K562 (cell line): ENCODE measurements around the gene MRPL42. TPM values are rescaled to one million over a fixed set of nuclear protein-coding genes. Genes with fewer than 3 reads are reported as not detected.
A peak's percentile ranks its signal among the peaks of the same experiment; 100 is the strongest.

Experiments
- ATAC-seq: fragments of 200-7000 bp; cut with Tn5 transposase; 3 replicates; pipeline ENCODE4 v1.9.1; 2020; ENCODE audit warnings: moderate library complexity
- BruUV-seq: library from RNA; stranded (reverse); fragments of 400-500 nt; replicated peaks from 2 replicates; lab custom pipeline; 2021; lab: Mats Ljungman, UMichigan
- CTCF ChIA-PET: fragments of 300-600 bp; formaldehyde crosslinking; extraction: SDS; loops from one replicate; lab custom pipeline; 2021; ENCODE audit warnings: low intra/inter-chr PET ratio; lab: Yijun Ruan, JAX
- POLR2A ChIA-PET: fragments of 300-600, 350-650 bp; sonication (Branson Sonifier 250); formaldehyde crosslinking; extraction: SDS; loops from one replicate; lab custom pipeline; 2021; ENCODE audit warnings: antibody characterized with exemption, inconsistent platforms; lab: Yijun Ruan, JAX
- DNase-seq, 4 experiments: peaks; one replicate each; pipeline versions ENCODE4 v3.0.0 to v3.0.0-alpha.2; 2011 to 2018; ENCODE audit warnings: low spot score in 3 of 4, mixed read lengths in 3 of 4; ENCODE audit errors: extremely low read depth in 1 of 4
- FAIRE-seq: peaks from 2 replicates; lab custom pipeline; 2011; peaks lifted over from hg19 to GRCh38; lab: Jason Lieb, UNC
- H2AFZ ChIP-seq: 2 replicates; pipeline ENCODE4 v1.6.0; 2011; ENCODE audit warnings: low read depth, low read length, control low read depth, inconsistent platforms
- H3K27ac ChIP-seq: fragments of 200-600 bp; 3 replicates; pipeline ENCODE4 v1.8.0; 2011; ENCODE audit warnings: low read depth, mild to moderate bottlenecking, control low read depth, inconsistent platforms, low read length, moderate library complexity, mixed read lengths; ENCODE audit errors: extremely low read depth
- H3K27me3 ChIP-seq, 2 experiments: fragments of 300-600 bp in 1 of 2; 2 replicates in 1 of 2; 3 replicates in 1 of 2; pipeline versions ENCODE4 v1.6.0 to v1.8.0; 2011; ENCODE audit warnings: inconsistent platforms in 2 of 2, low read length in 2 of 2, mild to moderate bottlenecking in 1 of 2, mixed read lengths in 1 of 2, moderate library complexity in 1 of 2; ENCODE audit not compliant: control insufficient read depth in 2 of 2, insufficient read depth in 2 of 2
- H3K36me3 ChIP-seq: fragments of 300-600 bp; 3 replicates; pipeline ENCODE4 v1.8.0; 2011; ENCODE audit warnings: mild to moderate bottlenecking, low read length, inconsistent platforms; ENCODE audit not compliant: control insufficient read depth, insufficient read depth
- H3K4me1 ChIP-seq, 2 experiments: fragments of 200-600 bp in 1 of 2; replicated peaks in 1 of 2; 2 replicates in 1 of 2; 3 replicates in 1 of 2; pipeline versions ENCODE4 v1.5.1 to v1.8.0; 2011; ENCODE audit warnings: inconsistent platforms in 2 of 2, low read length in 2 of 2, mild to moderate bottlenecking in 1 of 2, mixed read lengths in 1 of 2, moderate library complexity in 1 of 2; ENCODE audit not compliant: control insufficient read depth in 2 of 2, insufficient read depth in 2 of 2
- H3K4me2 ChIP-seq: 2 replicates; pipeline ENCODE4 v1.6.1; 2011; ENCODE audit warnings: low read length, control low read depth, inconsistent platforms, mixed read lengths; ENCODE audit not compliant: insufficient read depth
- H3K4me3 ChIP-seq: fragments of 200-600 bp; sonication (generic), shearing (Covaris generic); 2 replicates; pipeline ENCODE4 v1.5.1; 2016; ENCODE audit warnings: control low read depth, inconsistent platforms
- H3K79me2 ChIP-seq: fragments of 200-600 bp; 3 replicates; pipeline ENCODE4 v1.8.0; 2011; ENCODE audit warnings: low read length, inconsistent platforms; ENCODE audit not compliant: control insufficient read depth, insufficient read depth
- H3K9ac ChIP-seq, 2 experiments: 2 replicates each; pipeline versions ENCODE4 v1.6.0 to v1.6.1; 2011; ENCODE audit warnings: low read depth in 2 of 2, low read length in 2 of 2, control low read depth in 1 of 2, inconsistent platforms in 1 of 2, mild to moderate bottlenecking in 1 of 2, mixed read lengths in 1 of 2; ENCODE audit not compliant: insufficient read depth in 1 of 2
- H3K9me1 ChIP-seq: one replicate; pipeline ENCODE4 v1.6.0; 2011; ENCODE audit warnings: inconsistent platforms, mild to moderate bottlenecking, low read length, moderate library complexity; ENCODE audit not compliant: control insufficient read depth, insufficient read depth
- H3K9me3 ChIP-seq: replicated peaks from 2 replicates; pipeline ENCODE4 v1.5.1; 2011; ENCODE audit warnings: low read depth, low read length, inconsistent platforms; ENCODE audit not compliant: control insufficient read depth, insufficient read depth
- H4K20me1 ChIP-seq: replicated peaks from 2 replicates; pipeline ENCODE4 v1.6.1; 2011; ENCODE audit warnings: low read length, inconsistent platforms, mixed read lengths; ENCODE audit not compliant: control insufficient read depth, insufficient read depth
- DDX20 ChIP-seq: fragments of 450-650 bp; IDR thresholded peaks from 2 replicates; pipeline ENCODE4 v1.6.1; 2016; ENCODE audit warnings: missing genetic modification characterization, low read depth, mild to moderate bottlenecking, missing compliant biosample characterization, moderate library complexity
- PTTG1 ChIP-seq: fragments of 450-650 bp; IDR thresholded peaks from 2 replicates; pipeline ENCODE4 v1.6.1; 2016; ENCODE audit warnings: low read depth, mild to moderate bottlenecking, missing genetic modification characterization, missing compliant biosample characterization
- ZBTB33 ChIP-seq: sonication (generic); formaldehyde crosslinking; IDR thresholded peaks from 2 replicates; pipeline ENCODE4 v1.8.1; 2023; ENCODE audit warnings: mild to moderate bottlenecking, missing genetic modification reagents
- WGBS: fragments of 100-300 bp; shearing (Covaris generic); methylation state at CpG from one replicate; pipeline ENCODE4 v1.1.6; 2016; ENCODE audit warnings: low coverage, mixed read lengths; ENCODE audit not compliant: insufficient coverage; ENCODE audit errors: missing lambda C conversion rate; 5-methylcytosine and 5-hydroxymethylcytosine counted together
- in situ Hi-C: fragments of 300-500 bp; cut with MboI; formaldehyde crosslinking; loops from 4 replicates; pipeline ENCODE4 v1.15.0; 2018; ENCODE audit warnings: inconsistent platforms, mixed read lengths
- intact Hi-C: fragments of 100-400 bp; cut with micrococcal nuclease; formaldehyde crosslinking; loops from 2 replicates; pipeline ENCODE4 v1.14.2; 2022
- polyA plus RNA-seq, 8 experiments: library from polyadenylated mRNA; depleted of rRNA in 4 of 8; stranded (reverse) in 5 of 8; unstranded in 3 of 8; fragments of >200 nt; fragmentation: Nextera tagmentation in 2 of 8; fragmentation: Illumina TruSeq in 1 of 8; extraction: Ambion mirVana in 2 of 8; extraction: Trizol in 1 of 8; gene quantifications; 2 replicates each; pipeline versions ENCODE4 v1.2.1 to v1.2.3, GENCODE V29; 2011 to 2014; ENCODE audit warnings: inconsistent platforms in 1 of 8, missing spikeins in 1 of 8
- total RNA-seq, 7 experiments: library from RNA; depleted of rRNA in 6 of 7; stranded (reverse); fragments of >200 nt in 6 of 7; fragmentation: Illumina TruSeq in 2 of 7; extraction: Trizol in 2 of 7; gene quantifications; 2 replicates each; pipeline versions ENCODE4 v1.2.1 to v1.2.3, GENCODE V29; 2011 to 2021; ENCODE audit warnings: low replicate concordance in 1 of 7

Gene MRPL42
- total and polyA plus RNA-seq, 9 of the 15 experiments (the other 6 are each of a cell fraction or from before 2014, with no cell fraction given): 104 to 806 (median 218) TPM

DNA sequence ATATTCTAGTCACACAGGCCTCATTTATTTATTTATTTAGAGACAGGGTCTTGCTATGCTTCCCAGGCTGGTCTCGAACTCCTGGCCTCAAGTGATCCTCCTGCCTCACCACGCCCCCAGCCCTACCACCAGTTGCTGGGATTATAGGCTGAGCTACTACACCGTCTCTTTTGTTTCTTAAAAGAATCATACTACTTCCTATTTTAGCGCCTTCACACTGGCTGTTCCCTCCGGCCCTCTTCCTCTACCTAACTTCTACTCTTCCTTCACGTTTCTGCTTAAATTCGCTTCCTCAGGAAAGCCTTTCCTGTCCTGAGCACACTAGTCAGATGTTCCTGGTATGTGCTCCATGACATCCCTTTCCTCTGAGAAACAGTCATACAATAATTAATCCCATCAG is 6.4 kb upstream of the MRPL42 start:
- H3K27me3 ChIP-seq: no peaks in the 10 kb centered on the region
- 65% methylated on average over 7 of the region's 7 CpGs for WGBS
- in situ Hi-C loops (no loop called here), intact Hi-C loops (no loop called here)
- no peaks in the 10 kb centered on the region for H3K9me1 ChIP-seq
- TF ChIP-seq ZBTB33 (CRISPR knock-in tag) (peak; percentile 80), PTTG1 (tag) (no peak), DDX20 (tag) (no peak)
- 0 out of 5 replicates have a peak, but pooled peaks cover 0 to 14% of the 10 kb centered on the region in 2 experiments for H3K4me1 ChIP-seq
- no peaks in the 10 kb centered on the region for H4K20me1 ChIP-seq
- ChIA-PET POLR2A (interaction anchor here (0.9 to 1.0 kb wide), 3 partner anchors 16 to 23 kb away, joined by 3 to 4 read pairs (median 4); no protein-coding TSS in a partner anchor), CTCF (no interaction called here)
- H3K4me2 ChIP-seq: no peak overlapping the region
- DNase-seq (no peak), FAIRE-seq (no peak), ATAC-seq (no peak; the same call in 2 of the 3 replicates)
- H3K27ac ChIP-seq: peak overlapping the region; percentile 37; the same call in 1 of the 3 replicates
- peak overlapping the region in 1 of 2 experiments; percentile 7; a peak in 2 of 4 replicates for H3K9ac ChIP-seq
- no peaks in the 10 kb centered on the region for H3K9me3 ChIP-seq
- peak overlapping the region; percentile 81 for H2AFZ ChIP-seq
- no TSS peak for BruUV-seq
- H3K79me2 ChIP-seq: no peaks in the 10 kb centered on the region
- no peak overlapping the region for H3K4me3 ChIP-seq
- no peaks in the 10 kb centered on the region for H3K36me3 ChIP-seq
